ENCODE results near the gene KBTBD4.

- TF ChIP-seq CTCF (IDR thresholded peaks at IDR 0.05 in 4 of 5, conservative IDR thresholded peaks at IDR 0.05 in 1 of 5) (no peak), POLR2A (IDR thresholded peaks at IDR 0.05) (no peak)
Measured at GRCh38 chr11:47527186-47527585, 51.6 kb downstream of the KBTBD4 start.
